HT-29 (cell line): ENCODE results near the gene KNDC1. TPM values are rescaled to one million over a fixed set of nuclear protein-coding genes. Genes with fewer than 3 reads are reported as not detected.
"Not testable (repeated sequence)": the region's sequence is repeated elsewhere in the genome, so short reads cannot be mapped to it uniquely, and the experiment has no call there.

Experiments
- DNase-seq: peaks from one replicate; pipeline ENCODE4 v3.0.0-alpha.2; 2015; ENCODE audit warnings: low spot score
- total RNA-seq: library from RNA; depleted of rRNA; stranded (reverse); fragments of >200 nt; shearing (Covaris generic); gene quantifications from 2 replicates; pipeline ENCODE4 v1.2.3, GENCODE V29; 2014

KNDC1 gene
- total RNA-seq, 1 experiment from 2014 or later = 0.08 TPM

- DNase-seq = no peak
Observed at GRCh38 chr10:133221331-133221730, 61.3 kb downstream of the KNDC1 start.

GRCh38 chr10:133221756-133222155 is 61.7 kb downstream of the KNDC1 start:
- DNase-seq = not testable (repeated sequence)

- no peak for DNase-seq
Observed at GRCh38 chr10:133224076-133224475, 64.1 kb downstream of the KNDC1 start.

- DNase-seq = no peak
Observed at GRCh38 chr10:133224756-133225372, 64.8 kb downstream of the KNDC1 start.

- DNase-seq = no peak
Observed at GRCh38 chr10:133225707-133226191, 65.7 kb downstream of the KNDC1 start.

GRCh38 chr10:133226251-133226808 is 66.3 kb downstream of the KNDC1 start:
- DNase-seq = peak; percentile 24

- no peak for DNase-seq
Observed at GRCh38 chr10:133227256-133227655, 67.2 kb downstream of the KNDC1 start.

- no peak for DNase-seq
Observed at GRCh38 chr10:133229265-133230043, 69.4 kb downstream of the KNDC1 start.

- DNase-seq = no peak
Observed at GRCh38 chr10:133230044-133230361, 70.0 kb downstream of the KNDC1 start, which contains the start of gene UTF1. TSS of gene UTF1 (plus strand) at chr10:133230217. CDS start at chr10:133230289, 72 bp downstream.

- DNase-seq = no peak
Observed at GRCh38 chr10:133230387-133231195, 70.6 kb downstream of the KNDC1 start.

GRCh38 chr10:133231244-133231945 is 71.4 kb downstream of the KNDC1 start:
- no peak for DNase-seq

- DNase-seq = no peak
Observed at GRCh38 chr10:133231946-133232574, 72.0 kb downstream of the KNDC1 start.

- not testable (repeated sequence) for DNase-seq
Observed at GRCh38 chr10:133234796-133235195, 74.8 kb downstream of the KNDC1 start.

GRCh38 chr10:133235265-133235855 is 75.3 kb downstream of the KNDC1 start:
- no peak for DNase-seq

GRCh38 chr10:133235932-133236331 is 75.9 kb downstream of the KNDC1 start:
- no peak for DNase-seq

GRCh38 chr10:133236401-133237240 is 76.6 kb downstream of the KNDC1 start:
- no peak for DNase-seq

GRCh38 chr10:133237241-133237587 is 77.2 kb downstream of the KNDC1 start:
- no peak for DNase-seq

- no peak for DNase-seq
Observed at GRCh38 chr10:133237588-133238465, 77.8 kb downstream of the KNDC1 start, which contains the start of gene VENTX. TSS of gene VENTX (plus strand) at chr10:133237855. CDS start at chr10:133237915, 60 bp downstream.
